ENCODE results near the gene COP1.
"Not testable (repeated sequence)": the region's sequence is repeated elsewhere in the genome, so short reads cannot be mapped to it uniquely, and the experiment has no call there.

The COP1 gene

DNA sequence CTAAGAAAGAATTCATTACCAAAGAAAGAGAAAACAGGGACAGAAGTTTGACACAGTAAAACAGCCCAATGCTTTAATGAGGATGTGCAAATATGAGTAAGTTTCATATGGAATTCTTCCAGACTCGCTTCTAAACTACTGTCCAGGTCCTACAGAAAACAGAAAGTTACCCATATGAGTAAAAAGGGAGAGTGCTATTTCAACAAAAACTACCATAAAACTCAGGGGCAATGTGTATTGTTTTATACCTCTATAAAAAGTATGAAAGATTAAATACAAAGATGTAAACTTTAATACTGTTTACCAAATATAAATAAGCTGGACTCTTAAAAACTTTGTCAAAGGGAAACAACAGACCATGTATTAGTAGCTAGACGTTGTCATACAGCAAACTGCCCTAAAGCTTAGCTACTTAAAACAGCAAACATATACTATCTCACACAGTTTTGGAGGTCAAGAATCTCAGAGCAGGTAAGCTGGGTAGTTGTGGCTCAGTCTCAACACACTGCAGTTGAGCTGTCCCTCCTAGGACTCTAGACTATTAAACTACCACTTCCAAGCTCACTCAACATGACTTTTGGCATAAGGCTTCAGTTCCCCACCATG lies 174.9 kb downstream of the COP1 start:
- DNase-seq = no peak

- DNase-seq = no peak
Observed at GRCh38 chr1:176029609-176030008, 177.5 kb downstream of the COP1 start.

DNA sequence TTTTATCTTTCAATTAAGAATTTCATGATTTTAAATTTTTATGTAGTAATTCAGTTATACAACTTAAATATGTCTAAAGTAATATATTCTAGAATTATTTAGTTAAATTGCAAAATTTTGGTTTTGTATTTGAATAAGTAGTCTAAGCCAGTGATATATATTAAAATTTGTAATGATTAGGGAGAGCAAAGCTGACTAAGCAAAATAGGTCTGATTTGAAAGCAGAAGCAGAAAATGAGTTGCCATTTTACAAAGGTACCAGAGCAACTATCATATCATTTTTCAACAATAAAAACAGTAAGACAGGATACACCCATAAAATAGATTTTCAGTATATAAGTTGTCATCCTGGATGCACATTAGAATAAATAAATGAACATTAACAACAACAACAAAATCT lies 177.9 kb downstream of the COP1 start:
- DNase-seq = no peak

DNA sequence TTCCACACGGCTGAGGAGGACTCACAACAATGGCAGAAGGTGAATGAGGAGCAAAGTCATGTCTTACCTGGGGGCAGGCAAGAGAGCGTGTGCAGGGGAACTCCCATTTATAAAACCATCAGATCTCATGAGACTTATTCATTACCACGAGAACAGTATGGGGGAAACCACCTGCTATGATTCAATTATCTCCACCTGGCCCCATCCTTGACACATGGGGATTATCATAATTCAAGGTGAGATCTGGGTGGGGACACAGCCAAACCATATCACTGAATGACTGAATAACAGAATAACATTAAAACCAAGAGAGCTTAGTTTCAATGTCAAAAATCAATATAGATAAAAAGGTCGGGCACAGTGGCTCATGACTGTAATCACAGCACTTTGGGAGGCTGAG lies 179.2 kb downstream of the COP1 start:
- DNase-seq = peak; percentile 12

DNA sequence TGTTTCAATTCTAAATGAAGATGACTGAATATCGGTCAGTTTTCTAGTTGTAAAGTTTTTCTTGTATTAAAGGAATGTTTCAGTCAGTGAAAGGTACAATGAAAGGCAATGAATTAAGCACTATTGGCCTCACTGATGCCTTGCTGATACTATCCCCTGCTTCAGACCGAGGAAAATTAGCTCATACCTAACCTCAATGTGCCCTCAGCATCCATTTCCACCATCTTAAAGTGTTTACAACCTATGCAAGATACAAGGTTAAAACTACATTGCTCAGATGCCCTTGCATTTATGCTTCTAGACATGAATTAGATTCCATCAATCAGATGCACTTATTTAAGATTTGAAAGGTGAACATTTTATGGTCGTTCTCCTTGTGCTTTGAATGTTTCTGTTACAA lies 184.5 kb downstream of the COP1 start:
- no peak for DNase-seq

- DNase-seq = no peak
Observed at GRCh38 chr1:176017722-176018121, 189.4 kb downstream of the COP1 start.

DNA sequence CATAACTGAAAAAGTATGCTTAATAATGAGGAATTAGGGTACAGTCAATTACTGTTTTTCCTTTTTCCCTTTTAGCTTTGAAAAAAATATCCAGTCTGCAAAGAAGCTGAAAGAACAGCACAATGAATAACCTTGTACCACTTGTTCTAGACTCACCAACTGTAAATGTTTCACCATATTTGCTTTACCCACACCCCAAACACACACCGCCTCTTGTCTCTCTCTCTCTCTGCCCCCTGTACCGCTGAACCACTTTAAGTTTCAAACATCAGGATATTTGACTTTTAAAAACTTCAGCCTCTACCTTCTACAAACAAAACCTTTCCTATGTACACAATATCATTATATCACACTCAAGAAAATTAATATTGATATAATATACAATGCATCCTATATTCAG lies 197.1 kb downstream of the COP1 start:
- DNase-seq = no peak

- not testable (repeated sequence) for DNase-seq
Observed at GRCh38 chr1:176007756-176008389, 199.2 kb downstream of the COP1 start.

DNA sequence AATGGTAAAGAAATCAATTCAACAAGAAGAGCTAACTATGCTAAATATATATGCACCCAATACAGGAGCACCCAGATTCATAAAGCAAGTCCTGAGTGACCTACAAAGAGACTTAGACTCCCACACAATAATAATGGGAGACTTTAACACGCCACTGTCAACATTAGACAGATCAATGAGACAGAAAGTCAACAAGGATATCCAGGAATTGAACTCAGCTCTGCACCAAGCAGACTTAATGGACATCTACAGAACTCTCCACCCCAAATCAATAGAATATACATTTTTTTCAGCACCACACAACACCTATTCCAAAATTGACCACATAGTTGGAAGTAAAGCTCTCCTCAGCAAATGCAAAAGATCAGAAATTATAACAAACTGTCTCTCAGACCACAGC lies 212.4 kb downstream of the COP1 start:
- DNase-seq = not testable (repeated sequence)

- not testable (repeated sequence) for DNase-seq
Observed at GRCh38 chr1:175992825-175993224, 214.3 kb downstream of the COP1 start.

DNA sequence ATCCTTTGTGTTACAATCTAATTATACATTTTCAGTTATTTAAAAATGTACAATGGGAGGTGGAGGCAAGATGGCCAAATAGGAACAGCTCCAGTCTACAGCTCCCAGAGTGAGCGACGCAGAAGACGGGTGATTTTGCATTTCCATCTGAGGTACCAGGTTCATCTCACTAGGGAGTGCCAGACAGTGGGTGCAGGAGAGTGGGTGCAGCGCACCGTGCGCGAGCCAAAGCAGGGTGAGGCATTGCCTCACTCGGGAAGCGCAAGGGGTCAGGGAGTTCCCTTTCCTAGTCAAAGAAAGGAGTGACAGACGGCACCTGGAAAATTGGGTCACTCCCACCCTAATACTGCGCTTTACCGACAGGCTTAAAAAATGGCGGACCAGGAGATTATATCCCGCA lies 214.9 kb downstream of the COP1 start:
- DNase-seq = not testable (repeated sequence)

DNA sequence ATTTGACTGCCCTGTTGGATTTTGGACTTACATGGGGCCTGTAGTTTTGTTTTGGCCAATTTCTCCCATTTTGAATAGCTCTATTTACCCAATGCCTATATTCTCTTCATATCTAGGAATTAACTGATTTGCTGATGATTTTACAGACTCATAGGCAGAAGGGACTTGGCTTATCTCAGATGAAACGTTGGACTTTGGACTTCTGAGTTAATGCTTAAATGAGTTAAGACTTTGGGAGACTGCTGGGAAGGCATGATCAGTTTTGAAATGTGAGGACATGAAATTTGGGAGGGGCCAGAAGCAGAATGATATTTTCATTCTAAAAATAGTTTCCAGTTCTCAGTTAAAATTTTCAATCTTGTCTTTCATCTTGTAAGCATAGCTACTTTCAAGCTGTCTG lies 222.3 kb downstream of the COP1 start:
- DNase-seq = no peak

- DNase-seq = no peak
Observed at GRCh38 chr1:175984057-175984812, 222.9 kb downstream of the COP1 start.

DNA sequence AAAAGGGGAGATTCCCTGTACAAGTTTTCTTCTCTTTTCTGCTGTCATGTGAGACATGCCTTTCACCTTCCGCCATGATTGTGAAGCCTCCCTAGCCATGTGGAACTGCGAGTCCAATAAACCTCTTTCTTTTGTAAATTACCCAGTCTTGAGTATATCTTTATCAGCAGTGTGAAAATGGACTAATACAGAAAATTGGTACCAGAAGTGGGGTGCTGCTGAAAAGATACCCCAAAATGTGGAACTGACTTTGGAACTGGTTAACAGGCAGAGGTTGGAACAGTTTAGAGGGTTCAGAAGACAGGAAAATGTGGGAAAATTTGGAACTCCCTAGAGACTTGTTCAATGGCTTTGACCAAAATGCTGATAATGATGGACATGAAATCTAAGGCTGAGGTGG lies 223.7 kb downstream of the COP1 start:
- not testable (repeated sequence) for DNase-seq

GRCh38 chr1:175981128-175981527 lies 226.0 kb downstream of the COP1 start:
- DNase-seq = no peak

GRCh38 chr1:175978926-175979325 lies 228.2 kb downstream of the COP1 start:
- no peak for DNase-seq

GRCh38 chr1:175978476-175978875 lies 228.6 kb downstream of the COP1 start:
- no peak for DNase-seq

- DNase-seq = no peak
Observed at GRCh38 chr1:175976865-175977642, 230.0 kb downstream of the COP1 start.

- no peak for DNase-seq
Observed at GRCh38 chr1:175969231-175969630, 237.9 kb downstream of the COP1 start.

- DNase-seq = peak; percentile 53
Observed at GRCh38 chr1:175968486-175969172, 238.5 kb downstream of the COP1 start.

DNA sequence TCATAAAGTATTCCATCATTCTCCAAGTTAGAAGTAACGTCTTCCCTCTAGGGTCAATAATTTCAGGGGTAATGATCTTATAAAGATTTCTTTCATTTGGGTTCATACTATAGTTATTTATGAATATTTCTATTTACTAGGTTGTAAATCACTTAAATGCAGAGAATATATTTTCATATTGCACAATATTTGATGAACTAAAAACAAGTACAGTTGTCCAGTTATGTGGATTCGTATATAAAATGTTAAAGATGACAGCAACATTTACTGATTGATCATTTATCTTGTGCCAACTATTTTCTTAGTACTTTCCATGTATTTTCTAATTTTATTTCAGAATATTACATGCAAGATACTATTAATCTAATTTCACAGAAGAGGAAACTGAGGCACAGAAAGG lies 243.3 kb downstream of the COP1 start:
- no peak for DNase-seq

- DNase-seq = no peak
Observed at GRCh38 chr1:175960169-175960568, 246.9 kb downstream of the COP1 start.

DNA sequence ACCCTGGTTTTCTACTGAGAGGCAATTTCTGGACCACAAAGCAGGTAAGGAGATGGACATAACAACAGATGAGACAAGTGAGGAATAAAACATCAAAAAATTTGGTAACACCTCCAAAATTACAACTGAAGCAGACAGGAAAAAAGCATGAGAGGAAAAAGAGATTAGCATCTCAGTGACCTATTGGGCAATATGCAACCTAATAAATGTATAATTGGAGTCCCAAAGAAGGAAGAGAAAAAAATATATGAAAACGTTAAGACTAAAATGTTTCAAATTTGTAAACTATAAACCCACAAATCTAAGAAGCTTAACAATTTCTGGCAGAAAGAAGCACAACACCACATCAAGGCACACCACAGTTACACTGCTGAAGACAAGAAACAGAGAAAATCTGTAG lies 255.5 kb downstream of the COP1 start:
- DNase-seq = no peak

Measured in activated CD4-positive, alpha-beta T cell treated with anti-CD3 and anti-CD28 coated beads, Interleukin-2, amount 50 U/mL, for 16 hours (primary cell).